Bronchial epithelial cell (primary cell): ENCODE data around the gene ZNF296. TPM values are rescaled to one million over a fixed set of nuclear protein-coding genes. Genes with fewer than 3 reads are reported as not detected.

Source experiments
- DNase-seq: peaks from one replicate; pipeline ENCODE4 v3.0.0-alpha.2; 2010; ENCODE audit warnings: low read depth
- FAIRE-seq: peaks from 2 replicates; lab custom pipeline; 2011; peaks lifted over from hg19 to GRCh38; lab: Jason Lieb, UNC
- H3K27me3 ChIP-seq: 2 replicates; pipeline ENCODE4 v1.5.1; 2011; ENCODE audit warnings: low read length; ENCODE audit not compliant: control insufficient read depth, insufficient read depth
- H3K36me3 ChIP-seq: 2 replicates; pipeline ENCODE4 v1.5.1; 2011; ENCODE audit warnings: low read length; ENCODE audit not compliant: control insufficient read depth, insufficient read depth
- H3K4me3 ChIP-seq: 2 replicates; pipeline ENCODE4 v1.5.1; 2011; ENCODE audit warnings: mild to moderate bottlenecking, low read depth, low read length, control low read depth
- total RNA-seq: library from RNA; depleted of rRNA; stranded (reverse); fragments of >200 nt; gene quantifications from 2 replicates; pipeline ENCODE4 v1.2.1, GENCODE V29; 2014
- TF ChIP-seq, protein P1 (sequence below): IDR thresholded peaks from 2 replicates; pipeline ENCODE4 v1.5.1; 2011; ENCODE audit warnings: mild to moderate bottlenecking, moderate library complexity, low read length, control low read depth, inconsistent platforms; ENCODE audit not compliant: insufficient read depth, severe bottlenecking

ZNF296 gene
- total RNA-seq, 1 donor from 2014 or later = under 0.01 TPM

GRCh38 chr19:45071545-45071938, 4.7 kb downstream of the ZNF296 start:
- Histone ChIP-seq H3K27me3 (no peaks in the 10 kb centered on the region), H3K4me3 (no peak overlapping the region), H3K36me3 (peaks cover 21% of the 10 kb centered on the region)
- TF ChIP-seq, protein P1, sequence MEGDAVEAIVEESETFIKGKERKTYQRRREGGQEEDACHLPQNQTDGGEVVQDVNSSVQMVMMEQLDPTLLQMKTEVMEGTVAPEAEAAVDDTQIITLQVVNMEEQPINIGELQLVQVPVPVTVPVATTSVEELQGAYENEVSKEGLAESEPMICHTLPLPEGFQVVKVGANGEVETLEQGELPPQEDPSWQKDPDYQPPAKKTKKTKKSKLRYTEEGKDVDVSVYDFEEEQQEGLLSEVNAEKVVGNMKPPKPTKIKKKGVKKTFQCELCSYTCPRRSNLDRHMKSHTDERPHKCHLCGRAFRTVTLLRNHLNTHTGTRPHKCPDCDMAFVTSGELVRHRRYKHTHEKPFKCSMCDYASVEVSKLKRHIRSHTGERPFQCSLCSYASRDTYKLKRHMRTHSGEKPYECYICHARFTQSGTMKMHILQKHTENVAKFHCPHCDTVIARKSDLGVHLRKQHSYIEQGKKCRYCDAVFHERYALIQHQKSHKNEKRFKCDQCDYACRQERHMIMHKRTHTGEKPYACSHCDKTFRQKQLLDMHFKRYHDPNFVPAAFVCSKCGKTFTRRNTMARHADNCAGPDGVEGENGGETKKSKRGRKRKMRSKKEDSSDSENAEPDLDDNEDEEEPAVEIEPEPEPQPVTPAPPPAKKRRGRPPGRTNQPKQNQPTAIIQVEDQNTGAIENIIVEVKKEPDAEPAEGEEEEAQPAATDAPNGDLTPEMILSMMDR = no peak
- FAIRE-seq = no peak
- DNase-seq = no peak

GRCh38 chr19:45070861-45071544, 5.3 kb downstream of the ZNF296 start:
- H3K36me3 ChIP-seq = peaks cover 21% of the 10 kb centered on the region
- no peak overlapping the region for H3K4me3 ChIP-seq
- H3K27me3 ChIP-seq = no peaks in the 10 kb centered on the region
- FAIRE-seq = no peak
- DNase-seq = no peak
- TF ChIP-seq, protein P1 = no peak

GRCh38 chr19:45070214-45070613, 6.1 kb downstream of the ZNF296 start:
- H3K4me3 ChIP-seq = no peak overlapping the region
- peaks cover 21% of the 10 kb centered on the region for H3K36me3 ChIP-seq
- DNase-seq (no peak), FAIRE-seq (no peak)
- TF ChIP-seq, protein P1 = no peak
- no peaks in the 10 kb centered on the region for H3K27me3 ChIP-seq

DNA sequence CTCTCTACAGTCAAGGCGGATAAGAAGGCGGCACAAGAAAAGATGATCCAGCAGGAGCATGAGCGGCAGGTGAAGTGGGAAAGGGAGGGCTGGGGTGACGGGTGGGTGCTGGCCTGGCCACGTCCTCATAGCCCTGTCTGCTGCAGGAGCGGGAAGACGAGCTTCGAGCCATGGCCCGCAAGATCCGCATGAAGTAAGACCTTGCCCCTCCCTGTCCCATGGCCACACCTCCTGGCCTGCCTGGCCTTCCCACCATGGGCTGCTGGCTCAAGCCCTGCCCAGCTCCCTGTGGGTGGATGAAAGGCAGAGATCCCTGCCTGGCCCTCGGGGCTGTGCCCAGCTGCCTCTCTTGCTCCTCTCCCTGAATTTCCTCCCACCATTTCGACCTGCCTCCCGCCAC, 7.2 kb downstream of the ZNF296 start:
- DNase-seq (peak; percentile 57), FAIRE-seq (no peak)
- Histone ChIP-seq H3K4me3 (no peak overlapping the region), H3K36me3 (peaks cover 23% of the 10 kb centered on the region), H3K27me3 (no peaks in the 10 kb centered on the region)
- TF ChIP-seq, protein P1 = no peak

GRCh38 chr19:45068041-45068440, 8.2 kb downstream of the ZNF296 start:
- no peak for DNase-seq
- H3K4me3 ChIP-seq = no peak overlapping the region
- TF ChIP-seq, protein P1 = no peak
- H3K36me3 ChIP-seq = peaks cover 27% of the 10 kb centered on the region
- H3K27me3 ChIP-seq = no peaks in the 10 kb centered on the region
- no peak for FAIRE-seq
